Right lobe of liver (tissue), 6 donors: ENCODE results near the gene DNAH1. TPM values are rescaled to one million over a fixed set of nuclear protein-coding genes. Genes with fewer than 3 reads are reported as not detected.
A peak's percentile ranks its signal among the peaks of the same experiment; 100 is the strongest.

ENCODE experiments used
- ATAC-seq, 4 donors: fragments of 200-7000 bp; cut with Tn5 transposase; one replicate each; pipeline ENCODE4 v1.9.1; 2020; ENCODE audit warnings: mild to moderate bottlenecking in 4 of 4, moderate library complexity in 4 of 4
- DNase-seq, 3 donors: peaks; one replicate each; pipeline ENCODE4 v3.0.0-alpha.2; 2020
- H3K27ac ChIP-seq, 3 donors: fragments of 200-600 bp; one replicate each; pipeline ENCODE4 v1.8.0; 2022
- H3K27me3 ChIP-seq, 2 donors: fragments of 200-600 bp; one replicate each; pipeline ENCODE4 v1.8.0; 2022
- H3K36me3 ChIP-seq, 4 donors: fragments of 200-600 bp; sonication (generic) in 1 of 4; one replicate each; pipeline versions ENCODE4 v1.5.1 to v1.8.0; 2017 to 2022; ENCODE audit warnings: control low read depth in 1 of 4
- H3K4me1 ChIP-seq, 4 donors: fragments of 200-600 bp; sonication (generic) in 1 of 4; one replicate each; pipeline versions ENCODE4 v1.5.1 to v1.8.0; 2017 to 2022; ENCODE audit warnings: control low read depth in 1 of 4
- H3K4me3 ChIP-seq, 3 donors: fragments of 200-600 bp; one replicate each; pipeline ENCODE4 v1.8.0; 2022
- H3K9me3 ChIP-seq, 4 donors: fragments of 200-600 bp; sonication (generic) in 1 of 4; one replicate each; pipeline versions ENCODE4 v1.5.1 to v1.8.0; 2017 to 2022; ENCODE audit warnings: control low read depth in 1 of 4
- POLR2A ChIP-seq: fragments of 450-650 bp; IDR thresholded peaks from one replicate; pipeline ENCODE4 v1.6.1; 2017; ENCODE audit warnings: antibody characterized with exemption, mild to moderate bottlenecking
- WGBS: methylation state at CpG from one replicate; pipeline ENCODE4 v1.1.6; 2018; ENCODE audit warnings: low coverage, low lambda C conversion rate; ENCODE audit not compliant: insufficient coverage; ENCODE audit errors: missing lambda C conversion rate; 5-methylcytosine and 5-hydroxymethylcytosine counted together
- intact Hi-C, 2 donors: fragments of 100-400 bp; cut with DNase I; formaldehyde crosslinking; loops; one replicate each; pipeline versions ENCODE4 v1.11.2 to v1.14.1; 2022
- total RNA-seq, 6 experiments: library from RNA; depleted of rRNA in 2 of 6; stranded (reverse); fragments of >200 nt in 2 of 6; fragmentation: NEBNext Ultra II Directional in 3 of 6; extraction: Animal tissue kit (Norgen Biotek cat#: 25700) in 3 of 6; gene quantifications; one replicate each; pipeline versions ENCODE4 v1.1.0 to v1.2.4, GENCODE V29; 2016 to 2023
- TF ChIP-seq, protein P1 (sequence below), 4 donors: fragments of 200-600 bp in 3 of 4; fragments of 450-650 bp in 1 of 4; IDR thresholded peaks; one replicate each; pipeline versions ENCODE4 v1.5.1 to v1.8.0; 2016 to 2022; ENCODE audit warnings: antibody characterized with exemption in 4 of 4, mild to moderate bottlenecking in 2 of 4
- donor health status: DM: no; HTN: yes; CAD: no.
- donor health status: DM: no; HTN: no; CAD: no.
- donor health status: DM: no; HTN: no; CAD: no.
- donor health status: DM: no; HTN: yes; CAD: no.
- donor health status: DM: no; HTN: yes; CAD: no.

DNAH1 gene
- total RNA-seq, 6 experiments from 2014 or later, result 1.6 to 11.2 (median 8.1) TPM

GRCh38 chr3:52313188-52313773, 2.8 kb upstream of the DNAH1 start:
- Histone ChIP-seq H3K27ac (no peak overlapping the region), H3K36me3 (no peaks in the 10 kb centered on the region), H3K4me1 (no peaks in the 10 kb centered on the region), H3K27me3 (no peaks in the 10 kb centered on the region), H3K4me3 (no peak overlapping the region), H3K9me3 (no peaks in the 10 kb centered on the region)
- no CpG with 5 or more reads among the region's 2 CpGs for WGBS
- intact Hi-C loops, result no loop called here
- TF ChIP-seq, protein P1, sequence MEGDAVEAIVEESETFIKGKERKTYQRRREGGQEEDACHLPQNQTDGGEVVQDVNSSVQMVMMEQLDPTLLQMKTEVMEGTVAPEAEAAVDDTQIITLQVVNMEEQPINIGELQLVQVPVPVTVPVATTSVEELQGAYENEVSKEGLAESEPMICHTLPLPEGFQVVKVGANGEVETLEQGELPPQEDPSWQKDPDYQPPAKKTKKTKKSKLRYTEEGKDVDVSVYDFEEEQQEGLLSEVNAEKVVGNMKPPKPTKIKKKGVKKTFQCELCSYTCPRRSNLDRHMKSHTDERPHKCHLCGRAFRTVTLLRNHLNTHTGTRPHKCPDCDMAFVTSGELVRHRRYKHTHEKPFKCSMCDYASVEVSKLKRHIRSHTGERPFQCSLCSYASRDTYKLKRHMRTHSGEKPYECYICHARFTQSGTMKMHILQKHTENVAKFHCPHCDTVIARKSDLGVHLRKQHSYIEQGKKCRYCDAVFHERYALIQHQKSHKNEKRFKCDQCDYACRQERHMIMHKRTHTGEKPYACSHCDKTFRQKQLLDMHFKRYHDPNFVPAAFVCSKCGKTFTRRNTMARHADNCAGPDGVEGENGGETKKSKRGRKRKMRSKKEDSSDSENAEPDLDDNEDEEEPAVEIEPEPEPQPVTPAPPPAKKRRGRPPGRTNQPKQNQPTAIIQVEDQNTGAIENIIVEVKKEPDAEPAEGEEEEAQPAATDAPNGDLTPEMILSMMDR (IDR thresholded peaks at IDR 0.05), result no peak
- TF ChIP-seq POLR2A, result no peak
- no peak for DNase-seq
- ATAC-seq, result no peak

GRCh38 chr3:52313774-52314188, 2.3 kb upstream of the DNAH1 start:
- H3K4me3 ChIP-seq, result no peak overlapping the region
- H3K36me3 ChIP-seq, result no peaks in the 10 kb centered on the region
- TF ChIP-seq POLR2A, result no peak
- TF ChIP-seq, protein P1 (IDR thresholded peaks at IDR 0.05), result no peak
- WGBS, result 29% methylated on average over 3 of the region's 4 CpGs
- H3K27me3 ChIP-seq, result no peaks in the 10 kb centered on the region
- intact Hi-C loops, result no loop called here
- DNase-seq (no peak), ATAC-seq (peak; percentile 36 to 83 (median 58))
- H3K27ac ChIP-seq, result no peak overlapping the region
- H3K9me3 ChIP-seq, result no peaks in the 10 kb centered on the region
- H3K4me1 ChIP-seq, result no peaks in the 10 kb centered on the region

DNA sequence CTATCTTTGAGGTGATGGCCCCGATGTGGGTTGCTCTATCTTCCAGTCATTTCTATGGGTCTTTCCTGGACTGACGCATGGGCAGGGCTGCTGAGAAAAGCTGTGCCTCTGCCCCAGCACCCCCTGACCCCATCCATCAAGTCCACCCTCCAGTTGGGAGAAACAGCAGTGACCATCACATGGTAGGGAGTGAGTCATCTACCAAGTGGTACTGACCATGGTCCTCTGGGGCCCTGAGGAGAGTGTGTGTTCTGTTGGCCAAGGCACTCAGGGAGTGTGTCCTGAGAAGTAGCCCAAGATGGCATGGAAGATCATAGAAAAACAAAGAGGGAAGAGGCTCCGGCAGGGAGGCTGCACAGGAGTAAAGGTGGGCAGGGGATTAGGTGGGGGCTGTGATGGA, 1.6 kb upstream of the DNAH1 start:
- DNase-seq, result peak in 1 of 3 donors; percentile 7
- no peaks in the 10 kb centered on the region for H3K9me3 ChIP-seq
- no peaks in the 10 kb centered on the region for H3K36me3 ChIP-seq
- no peaks in the 10 kb centered on the region for H3K4me1 ChIP-seq
- WGBS, result 100% methylated on average over 2 of the region's 3 CpGs
- no peak for TF ChIP-seq POLR2A
- TF ChIP-seq, protein P1 (IDR thresholded peaks at IDR 0.05), result no peak
- intact Hi-C loops, result no loop called here
- no peak overlapping the region for H3K4me3 ChIP-seq
- no peaks in the 10 kb centered on the region for H3K27me3 ChIP-seq
- ATAC-seq, result peak in 1 of 4 donors; percentile 16
- no peak overlapping the region for H3K27ac ChIP-seq

DNA sequence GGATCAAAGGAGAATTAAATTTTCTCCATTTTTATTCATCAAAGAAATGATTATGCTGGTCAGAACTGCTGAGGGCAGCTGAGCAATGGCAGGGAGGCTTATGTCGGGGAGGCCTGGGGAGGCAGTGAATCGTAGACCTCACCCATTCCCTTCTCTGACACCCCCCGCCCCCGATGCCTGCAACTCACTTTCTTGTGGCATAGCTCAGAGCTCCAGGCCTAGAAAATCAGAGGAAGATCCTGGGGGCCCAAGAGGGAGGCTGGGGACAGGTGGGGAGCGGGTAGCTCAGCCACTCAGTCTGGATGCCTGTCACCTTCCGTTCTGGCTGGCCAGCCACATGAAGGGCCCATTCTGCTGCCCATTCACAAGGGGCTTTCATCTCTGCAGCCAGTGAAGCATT, 1.1 kb upstream of the DNAH1 start:
- no peak overlapping the region for H3K4me3 ChIP-seq
- DNase-seq (peak in 1 of 3 donors; percentile 38), ATAC-seq (no peak)
- no peak for TF ChIP-seq POLR2A
- TF ChIP-seq, protein P1 (IDR thresholded peaks at IDR 0.05), result no peak
- no peaks in the 10 kb centered on the region for H3K27me3 ChIP-seq
- 100% methylated on average over 2 of the region's 6 CpGs for WGBS
- intact Hi-C loops, result no loop called here
- no peak overlapping the region for H3K27ac ChIP-seq
- H3K9me3 ChIP-seq, result no peaks in the 10 kb centered on the region
- no peaks in the 10 kb centered on the region for H3K36me3 ChIP-seq
- no peaks in the 10 kb centered on the region for H3K4me1 ChIP-seq
